ENCODE data around the gene BOK.

The BOK gene

DNA sequence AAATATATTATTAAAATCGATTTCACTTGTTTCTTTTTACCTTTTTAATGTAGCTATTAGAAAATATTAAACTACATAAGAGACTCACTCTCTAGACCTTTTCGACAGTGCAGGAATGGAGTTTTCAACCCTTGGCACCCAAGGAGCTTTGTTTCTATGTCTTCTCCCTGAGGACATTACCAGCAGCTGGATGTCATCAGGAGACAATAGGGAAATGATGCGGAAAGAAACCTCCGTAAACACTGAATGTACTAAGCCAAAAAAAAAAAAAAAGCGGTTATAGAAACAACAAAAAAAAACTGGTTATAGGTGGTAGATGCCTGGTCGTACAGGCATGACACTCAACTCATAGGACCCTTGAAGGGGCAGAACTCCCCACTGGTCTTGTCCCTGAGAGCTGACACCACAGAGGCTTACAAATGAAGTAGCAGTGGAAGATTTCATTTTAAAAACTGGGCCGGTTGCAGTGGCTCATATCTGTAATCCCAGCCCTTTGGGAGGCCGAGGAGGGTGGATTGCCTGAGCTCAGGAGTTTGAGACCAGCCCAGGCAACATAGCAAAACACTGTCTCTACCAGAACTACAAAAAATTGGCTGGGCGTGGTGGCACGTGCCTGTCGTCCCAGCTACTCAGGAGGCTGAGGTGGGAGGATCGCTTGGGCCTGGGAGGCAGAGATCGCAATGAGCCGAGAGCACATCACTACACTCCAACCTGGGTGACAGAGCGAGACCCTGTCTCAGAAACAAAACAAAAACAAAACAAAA lies 54.7 kb downstream of the BOK start:
- H3K36me3 ChIP-seq (ENCODE audit: insufficient read depth, low read depth, low read length) = peaks cover 3% of the 10 kb centered on the region; the same call in 1 of the 2 replicates
- H3K4me1 ChIP-seq (ENCODE audit: insufficient read depth, low read length) = peaks cover 7% of the 10 kb centered on the region; the same call in 1 of the 2 replicates
- H3K4me3 ChIP-seq (ENCODE audit: low read length) = no peak overlapping the region
- no peak overlapping the region for H3K27ac ChIP-seq (ENCODE audit: low read length)
- no peaks in the 10 kb centered on the region for H3K27me3 ChIP-seq (ENCODE audit: insufficient read depth, low read length)
- no peak overlapping the region for H3K9ac ChIP-seq (ENCODE audit: low read depth, low read length)
- H3K9me3 ChIP-seq (ENCODE audit: insufficient read depth, low read depth, low read length) = no peaks in the 10 kb centered on the region

DNA sequence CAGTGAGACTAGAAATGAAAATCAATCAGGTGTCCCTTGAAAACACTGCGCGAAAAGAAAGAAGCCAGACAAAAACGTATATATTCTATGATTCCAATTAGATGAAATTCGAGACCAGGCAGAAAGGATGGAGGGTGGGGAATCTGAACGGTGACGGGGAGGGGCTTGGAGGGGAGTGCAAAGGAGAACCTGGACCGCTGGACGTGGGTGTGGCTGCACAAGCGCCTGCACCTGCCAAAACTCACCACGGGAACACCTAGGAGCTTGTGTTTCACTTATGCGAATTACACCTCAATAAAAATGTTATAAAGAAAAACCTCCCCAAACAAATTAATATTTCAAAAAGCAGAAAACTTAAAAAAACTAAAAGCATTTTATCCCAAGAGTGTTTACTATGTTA lies 56.5 kb downstream of the BOK start:
- Histone ChIP-seq H3K27ac (ENCODE audit: low read length) (no peak overlapping the region), H3K9me3 (ENCODE audit: insufficient read depth, low read depth, low read length) (no peaks in the 10 kb centered on the region), H3K4me1 (ENCODE audit: insufficient read depth, low read length) (peaks cover 7% of the 10 kb centered on the region; the same call in 1 of the 2 replicates), H3K27me3 (ENCODE audit: insufficient read depth, low read length) (no peaks in the 10 kb centered on the region), H3K4me3 (ENCODE audit: low read length) (no peak overlapping the region), H3K9ac (ENCODE audit: low read depth, low read length) (no peak overlapping the region), H3K36me3 (ENCODE audit: insufficient read depth, low read depth, low read length) (no peaks in the 10 kb centered on the region)

GRCh38 chr2:241615522-241616052 lies 57.0 kb downstream of the BOK start:
- H3K27ac ChIP-seq (ENCODE audit: low read length) = no peak overlapping the region
- H3K9ac ChIP-seq (ENCODE audit: low read depth, low read length) = no peak overlapping the region

DNA sequence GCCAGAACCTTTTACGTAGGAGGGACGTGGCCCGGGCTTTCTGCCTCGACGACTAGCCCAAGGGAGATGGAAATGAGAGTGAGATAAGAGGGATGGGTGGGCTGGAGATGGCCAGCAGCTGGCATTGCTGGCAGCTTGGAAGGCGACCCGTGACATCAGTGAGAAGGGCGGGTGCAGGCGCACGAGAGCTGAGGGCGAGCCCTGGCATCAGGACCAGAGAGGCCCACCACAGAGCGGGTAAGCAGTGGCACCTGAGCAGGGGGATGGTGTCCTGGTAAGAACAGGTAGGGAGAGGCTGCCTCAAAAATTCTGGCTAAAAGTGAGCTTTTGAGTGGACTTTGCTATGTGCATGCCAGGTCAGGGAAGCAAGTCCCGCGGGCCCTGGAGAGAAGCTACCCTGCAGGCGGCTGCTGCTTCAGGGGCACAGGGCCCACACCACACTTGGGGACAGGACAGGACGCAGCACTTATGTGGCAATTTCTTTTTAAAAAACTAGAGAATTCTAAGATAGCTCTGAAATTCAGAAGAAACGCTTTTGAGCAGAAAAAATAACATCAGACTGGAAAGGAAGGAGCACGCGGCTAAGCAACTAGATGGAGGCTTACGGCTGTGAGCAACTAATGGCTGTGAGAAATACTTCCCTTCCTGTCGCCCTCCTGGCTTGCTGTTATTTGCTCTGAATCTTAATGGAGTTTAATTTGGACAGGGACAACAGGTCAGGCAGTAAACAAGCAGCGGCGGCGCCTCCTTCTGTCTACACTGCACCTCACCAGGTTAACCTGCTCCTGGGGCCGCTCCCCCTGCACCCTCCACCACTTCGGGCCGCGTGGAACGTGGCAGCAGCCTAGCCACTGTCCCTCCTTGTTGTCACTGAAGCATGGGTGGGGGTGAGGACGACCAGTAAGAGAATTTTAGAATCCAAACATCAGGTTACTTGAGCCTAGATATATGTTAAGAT lies 57.9 kb downstream of the BOK start:
- Histone ChIP-seq H3K27me3 (ENCODE audit: insufficient read depth, low read length) (no peaks in the 10 kb centered on the region), H3K9ac (ENCODE audit: low read depth, low read length) (peak overlapping the region; percentile 66; the same call in 1 of the 2 replicates), H3K27ac (ENCODE audit: low read length) (no peak overlapping the region), H3K36me3 (ENCODE audit: insufficient read depth, low read depth, low read length) (no peaks in the 10 kb centered on the region), H3K4me3 (ENCODE audit: low read length) (no peak overlapping the region), H3K4me1 (ENCODE audit: insufficient read depth, low read length) (peaks cover 7% of the 10 kb centered on the region; the same call in 1 of the 2 replicates), H3K9me3 (ENCODE audit: insufficient read depth, low read depth, low read length) (no peaks in the 10 kb centered on the region)

More at GRCh38 chr2:241615522-241616052, 57.0 kb downstream of the BOK start:
- peaks cover 7% of the 10 kb centered on the region; the same call in 1 of the 2 replicates for H3K4me1 ChIP-seq (ENCODE audit: insufficient read depth, low read length)
- H3K4me3 ChIP-seq (ENCODE audit: low read length) = no peak overlapping the region
- H3K27me3 ChIP-seq (ENCODE audit: insufficient read depth, low read length) = no peaks in the 10 kb centered on the region
- no peaks in the 10 kb centered on the region for H3K36me3 ChIP-seq (ENCODE audit: insufficient read depth, low read depth, low read length)
- no peaks in the 10 kb centered on the region for H3K9me3 ChIP-seq (ENCODE audit: insufficient read depth, low read depth, low read length)

DNA sequence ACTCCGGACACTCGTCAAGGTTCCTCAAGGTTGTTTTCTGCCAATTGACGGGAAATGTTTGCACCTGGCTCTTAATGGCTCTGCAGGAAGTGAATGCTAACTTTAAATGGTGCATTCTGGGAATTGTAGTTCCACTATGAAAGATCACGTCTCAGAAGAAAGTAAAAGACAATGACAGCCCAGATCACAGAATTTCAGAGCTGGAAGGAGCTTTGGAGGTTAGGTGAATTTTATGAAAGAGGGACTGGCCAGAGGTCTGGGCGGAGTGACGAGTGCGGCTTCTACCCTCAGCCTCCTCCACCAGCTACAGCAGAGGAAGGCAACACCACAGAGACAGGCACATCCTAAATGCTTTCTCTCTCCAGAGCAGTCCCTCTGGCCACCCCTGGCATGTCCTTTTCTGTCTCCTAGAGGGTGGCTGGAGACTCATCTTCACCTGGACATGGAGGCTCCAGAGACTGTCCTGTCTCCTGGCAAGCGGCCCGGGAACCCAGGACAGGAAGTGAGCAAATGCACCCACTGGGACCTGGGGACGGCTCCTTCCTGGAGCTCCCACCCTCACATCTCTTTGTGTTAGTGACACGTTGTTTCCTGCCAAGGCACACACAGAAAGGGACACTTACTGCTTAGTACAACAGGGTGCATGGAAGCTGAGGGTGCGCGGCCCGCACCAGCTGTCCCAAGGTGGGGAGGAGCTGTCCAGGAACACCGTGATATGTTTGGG lies 59.0 kb downstream of the BOK start:
- peaks cover 7% of the 10 kb centered on the region; the same call in 1 of the 2 replicates for H3K4me1 ChIP-seq (ENCODE audit: insufficient read depth, low read length)

DNA sequence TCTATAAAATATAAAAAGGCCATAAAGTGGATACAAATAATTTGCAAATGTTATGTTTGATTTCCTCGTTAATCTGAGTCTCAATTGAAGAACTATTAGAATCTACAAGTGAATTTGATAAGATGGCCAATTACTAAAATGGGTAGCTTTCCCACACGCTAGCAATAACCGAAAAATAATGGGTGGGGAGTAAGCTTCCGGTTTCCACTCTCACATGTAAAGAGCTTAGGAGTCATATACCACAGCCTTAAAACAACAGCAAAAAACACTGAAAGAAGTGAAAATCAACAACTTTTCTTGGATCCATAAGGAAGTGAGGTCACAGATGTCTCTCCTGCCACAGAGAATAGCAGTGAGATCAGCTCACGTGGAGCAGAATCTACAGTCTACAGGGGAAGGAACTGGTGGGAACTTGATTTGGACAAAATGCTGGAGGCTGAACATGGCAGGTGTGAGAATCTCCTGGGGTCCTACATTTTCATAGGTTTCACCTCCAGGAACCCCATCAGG lies 59.8 kb downstream of the BOK start:
- H3K4me1 ChIP-seq (ENCODE audit: insufficient read depth, low read length) = peaks cover 7% of the 10 kb centered on the region; the same call in 1 of the 2 replicates
- H3K9ac ChIP-seq (ENCODE audit: low read depth, low read length) = no peak overlapping the region
- no peak overlapping the region for H3K27ac ChIP-seq (ENCODE audit: low read length)
- H3K27me3 ChIP-seq (ENCODE audit: insufficient read depth, low read length) = no peaks in the 10 kb centered on the region
- no peaks in the 10 kb centered on the region for H3K36me3 ChIP-seq (ENCODE audit: insufficient read depth, low read depth, low read length)
- H3K9me3 ChIP-seq (ENCODE audit: insufficient read depth, low read depth, low read length) = no peaks in the 10 kb centered on the region
- H3K4me3 ChIP-seq (ENCODE audit: low read length) = no peak overlapping the region

More for the DNA sequence above, 59.0 kb downstream of the BOK start:
- peak overlapping the region; percentile 66; the same call in 1 of the 2 replicates for H3K9ac ChIP-seq (ENCODE audit: low read depth, low read length)
- H3K4me3 ChIP-seq (ENCODE audit: low read length) = peak overlapping the region; percentile 58
- no peaks in the 10 kb centered on the region for H3K36me3 ChIP-seq (ENCODE audit: insufficient read depth, low read depth, low read length)
- H3K9me3 ChIP-seq (ENCODE audit: insufficient read depth, low read depth, low read length) = no peaks in the 10 kb centered on the region
- no peaks in the 10 kb centered on the region for H3K27me3 ChIP-seq (ENCODE audit: insufficient read depth, low read length)
- peak overlapping the region; percentile 37 for H3K27ac ChIP-seq (ENCODE audit: low read length)

DNA sequence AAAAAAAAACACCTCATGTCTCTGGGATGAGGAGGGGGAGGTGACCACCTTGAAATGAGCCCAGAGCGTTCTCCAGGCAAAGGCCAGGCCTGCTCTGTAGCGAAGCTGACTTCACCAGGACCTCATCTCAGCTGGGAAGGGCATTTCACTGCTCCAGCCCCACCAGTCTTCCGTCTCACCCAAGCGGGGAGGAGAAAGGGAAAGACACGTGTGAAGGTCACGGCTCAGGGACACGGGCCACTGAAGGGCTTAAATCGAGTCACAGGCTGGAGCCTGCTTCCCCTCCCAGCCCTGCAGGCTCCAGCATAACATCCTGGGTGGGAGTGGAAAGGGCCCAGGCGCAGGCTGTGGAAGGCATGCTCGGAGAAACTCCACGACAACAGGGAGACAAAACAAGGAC lies 60.3 kb downstream of the BOK start:
- H3K36me3 ChIP-seq (ENCODE audit: insufficient read depth, low read depth, low read length) = no peaks in the 10 kb centered on the region

DNA sequence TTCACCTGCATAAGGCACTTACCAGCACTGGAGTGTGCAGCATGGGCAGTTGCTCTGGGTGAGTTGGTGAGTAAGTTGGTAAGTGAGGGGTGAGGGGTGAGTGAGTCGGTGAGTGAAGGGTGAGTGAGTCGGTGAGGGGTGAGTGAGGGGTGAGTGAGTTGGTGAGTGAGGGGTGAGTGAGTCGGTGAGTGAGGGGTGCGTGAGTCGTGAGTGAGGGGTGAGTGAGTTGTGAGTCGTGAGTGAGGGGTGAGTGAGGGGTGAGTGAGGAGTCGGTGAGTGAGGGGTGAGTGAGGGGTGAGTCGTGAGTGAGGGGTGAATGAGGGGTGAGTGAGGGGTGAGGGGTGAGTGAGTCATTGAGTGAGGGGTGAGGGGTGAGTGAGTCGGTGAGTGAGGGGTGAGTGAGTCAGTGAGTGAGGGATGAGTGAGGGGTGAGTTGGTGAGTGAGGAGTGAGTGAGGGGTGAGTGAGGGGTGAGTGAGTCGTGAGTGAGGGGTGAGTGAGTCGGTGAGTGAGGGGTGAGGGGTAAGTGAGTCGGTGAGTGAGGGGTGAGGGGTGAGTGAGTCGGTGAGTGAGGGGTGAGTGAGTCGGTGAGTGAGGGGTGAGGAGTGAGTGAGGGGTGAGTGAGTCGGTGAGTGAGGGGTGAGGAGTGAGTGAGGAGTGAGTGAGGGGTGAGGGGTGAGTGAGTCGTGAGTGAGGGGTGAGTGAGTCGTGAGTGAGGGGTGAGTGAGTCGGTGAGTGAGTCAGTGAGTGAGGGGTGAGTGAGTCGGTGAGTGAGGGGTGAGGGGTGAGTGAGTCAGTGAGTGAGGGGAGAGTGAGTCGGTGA lies 61.3 kb downstream of the BOK start:
- Histone ChIP-seq H3K27me3 (ENCODE audit: insufficient read depth, low read length) (no peaks in the 10 kb centered on the region), H3K9ac (ENCODE audit: low read depth, low read length) (no peak overlapping the region), H3K4me1 (ENCODE audit: insufficient read depth, low read length) (peaks cover 7% of the 10 kb centered on the region; the same call in 1 of the 2 replicates), H3K9me3 (ENCODE audit: insufficient read depth, low read depth, low read length) (no peaks in the 10 kb centered on the region), H3K36me3 (ENCODE audit: insufficient read depth, low read depth, low read length) (no peaks in the 10 kb centered on the region), H3K4me3 (ENCODE audit: low read length) (no peak overlapping the region), H3K27ac (ENCODE audit: low read length) (no peak overlapping the region)

More for the DNA sequence above, 60.3 kb downstream of the BOK start:
- no peaks in the 10 kb centered on the region for H3K27me3 ChIP-seq (ENCODE audit: insufficient read depth, low read length)
- H3K4me1 ChIP-seq (ENCODE audit: insufficient read depth, low read length) = peaks cover 7% of the 10 kb centered on the region; the same call in 1 of the 2 replicates
- H3K9me3 ChIP-seq (ENCODE audit: insufficient read depth, low read depth, low read length) = no peaks in the 10 kb centered on the region
- no peak overlapping the region for H3K4me3 ChIP-seq (ENCODE audit: low read length)
- H3K9ac ChIP-seq (ENCODE audit: low read depth, low read length) = no peak overlapping the region
- H3K27ac ChIP-seq (ENCODE audit: low read length) = no peak overlapping the region

- Histone ChIP-seq H3K4me1 (ENCODE audit: insufficient read depth, low read length) (peaks cover 7% of the 10 kb centered on the region; the same call in 1 of the 2 replicates), H3K27me3 (ENCODE audit: insufficient read depth, low read length) (no peaks in the 10 kb centered on the region), H3K9me3 (ENCODE audit: insufficient read depth, low read depth, low read length) (no peaks in the 10 kb centered on the region), H3K27ac (ENCODE audit: low read length) (no peak overlapping the region), H3K4me3 (ENCODE audit: low read length) (no peak overlapping the region), H3K36me3 (ENCODE audit: insufficient read depth, low read depth, low read length) (no peaks in the 10 kb centered on the region), H3K9ac (ENCODE audit: low read depth, low read length) (no peak overlapping the region)
Observed at GRCh38 chr2:241620419-241620769, 61.8 kb downstream of the BOK start.
